ENCODE measurements around the gene PTPRD.

DNA sequence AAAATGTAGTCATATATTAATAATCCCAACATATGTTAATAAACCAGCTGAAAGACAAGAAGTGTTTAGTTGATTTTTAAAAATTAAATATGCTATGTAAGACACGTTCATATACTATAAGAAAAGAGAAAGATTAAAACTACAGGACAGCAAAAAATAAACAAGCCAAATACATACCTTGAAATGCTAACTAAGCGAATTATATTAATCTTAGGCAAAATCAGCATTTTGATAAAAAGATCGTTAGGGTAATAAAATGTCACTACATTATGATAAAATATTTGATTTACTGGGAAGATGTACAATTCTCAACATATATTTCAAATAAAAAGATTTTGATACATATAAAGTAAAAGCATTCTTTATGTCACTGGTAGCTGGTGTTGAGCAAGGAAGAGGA, 938.3 kb downstream of the PTPRD start:
- TF ChIP-seq, protein P1, sequence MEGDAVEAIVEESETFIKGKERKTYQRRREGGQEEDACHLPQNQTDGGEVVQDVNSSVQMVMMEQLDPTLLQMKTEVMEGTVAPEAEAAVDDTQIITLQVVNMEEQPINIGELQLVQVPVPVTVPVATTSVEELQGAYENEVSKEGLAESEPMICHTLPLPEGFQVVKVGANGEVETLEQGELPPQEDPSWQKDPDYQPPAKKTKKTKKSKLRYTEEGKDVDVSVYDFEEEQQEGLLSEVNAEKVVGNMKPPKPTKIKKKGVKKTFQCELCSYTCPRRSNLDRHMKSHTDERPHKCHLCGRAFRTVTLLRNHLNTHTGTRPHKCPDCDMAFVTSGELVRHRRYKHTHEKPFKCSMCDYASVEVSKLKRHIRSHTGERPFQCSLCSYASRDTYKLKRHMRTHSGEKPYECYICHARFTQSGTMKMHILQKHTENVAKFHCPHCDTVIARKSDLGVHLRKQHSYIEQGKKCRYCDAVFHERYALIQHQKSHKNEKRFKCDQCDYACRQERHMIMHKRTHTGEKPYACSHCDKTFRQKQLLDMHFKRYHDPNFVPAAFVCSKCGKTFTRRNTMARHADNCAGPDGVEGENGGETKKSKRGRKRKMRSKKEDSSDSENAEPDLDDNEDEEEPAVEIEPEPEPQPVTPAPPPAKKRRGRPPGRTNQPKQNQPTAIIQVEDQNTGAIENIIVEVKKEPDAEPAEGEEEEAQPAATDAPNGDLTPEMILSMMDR (conservative IDR thresholded peaks at IDR 0.05 in 1 of 2, IDR thresholded peaks at IDR 0.05 in 1 of 2; ENCODE audit: extremely low read depth in 1 of 2, insufficient read depth in 1 of 2, low read depth in 1 of 2, low read length in 2 of 2) = no peak
- no peak for TF ChIP-seq EZH2 (IDR thresholded peaks at IDR 0.05; ENCODE audit: borderline replicate concordance, low read length)
